Liver (tissue), 9 donors: Measurements from ENCODE around the gene FBXO44. TPM values are rescaled to one million over a fixed set of nuclear protein-coding genes. Genes with fewer than 3 reads are reported as not detected.

ENCODE experiments used
- DNase-seq: peaks from one replicate; pipeline ENCODE4 v3.0.0-alpha.2; 2017; ENCODE audit warnings: low spot score
- H3K27ac ChIP-seq, 2 donors: one replicate each; pipeline ENCODE4 v1.7.0; 2013; ENCODE audit warnings: inconsistent platforms in 2 of 2, low read length in 2 of 2, control low read depth in 1 of 2, low read depth in 1 of 2, mild to moderate bottlenecking in 1 of 2
- H3K27me3 ChIP-seq, 4 donors: one replicate each; pipeline versions ENCODE4 v1.6.1 to v1.7.0; 2013; ENCODE audit warnings: low read length in 3 of 4, inconsistent platforms in 1 of 4, mild to moderate bottlenecking in 1 of 4, moderate library complexity in 1 of 4; ENCODE audit not compliant: control insufficient read depth in 4 of 4, insufficient read depth in 4 of 4
- H3K36me3 ChIP-seq, 4 donors: one replicate each; pipeline versions ENCODE4 v1.6.1 to v1.7.0; 2013; ENCODE audit warnings: low read length in 3 of 4, mild to moderate bottlenecking in 3 of 4, low read depth in 1 of 4, moderate library complexity in 1 of 4; ENCODE audit not compliant: control insufficient read depth in 4 of 4, insufficient read depth in 3 of 4
- H3K4me1 ChIP-seq, 4 donors: one replicate each; pipeline versions ENCODE4 v1.6.1 to v1.7.0; 2013; ENCODE audit warnings: low read length in 3 of 4, mild to moderate bottlenecking in 3 of 4, moderate library complexity in 1 of 4; ENCODE audit not compliant: control insufficient read depth in 4 of 4, insufficient read depth in 4 of 4
- H3K4me3 ChIP-seq, 3 donors: one replicate each; pipeline versions ENCODE4 v1.6.1 to v1.7.0; 2013; ENCODE audit warnings: low read length in 3 of 3, control low read depth in 1 of 3, low read depth in 1 of 3, mild to moderate bottlenecking in 1 of 3
- H3K9ac ChIP-seq, 2 donors: one replicate each; pipeline ENCODE4 v1.7.0; 2013; ENCODE audit warnings: low read length in 2 of 2, mild to moderate bottlenecking in 2 of 2, moderate library complexity in 2 of 2, control low read depth in 1 of 2, low read depth in 1 of 2
- H3K9me3 ChIP-seq, 4 donors: one replicate each; pipeline versions ENCODE4 v1.6.1 to v1.7.0; 2013; ENCODE audit warnings: low read length in 3 of 4; ENCODE audit not compliant: control insufficient read depth in 4 of 4
- ATF3 ChIP-seq: IDR thresholded peaks from 2 replicates; pipeline ENCODE4 v1.6.1; 2016; ENCODE audit warnings: antibody characterized with exemption
- CTCF ChIP-seq: fragments of 150-350 bp; IDR thresholded peaks from 2 replicates; pipeline ENCODE4 v1.5.1; 2017; ENCODE audit warnings: improper control_type of control experiment, low read depth, low read length; ENCODE audit not compliant: missing input control
- EGR1 ChIP-seq, 2 donors: IDR thresholded peaks; 2 replicates each; pipeline ENCODE4 v1.6.1; 2016 to 2018; ENCODE audit warnings: antibody characterized with exemption in 2 of 2, low read depth in 2 of 2
- FOXA1 ChIP-seq: IDR thresholded peaks from 2 replicates; pipeline ENCODE4 v1.6.1; 2016; ENCODE audit warnings: antibody characterized with exemption
- FOXA2 ChIP-seq: IDR thresholded peaks from 2 replicates; pipeline ENCODE4 v1.6.1; 2016; ENCODE audit warnings: antibody characterized with exemption
- GABPA ChIP-seq, 2 donors: IDR thresholded peaks in 1 of 2; conservative IDR thresholded peaks in 1 of 2; 2 replicates each; pipeline ENCODE4 v1.6.1; 2016; ENCODE audit warnings: antibody characterized with exemption in 2 of 2, mild to moderate bottlenecking in 1 of 2, moderate library complexity in 1 of 2
- HNF4A ChIP-seq, 2 donors: conservative IDR thresholded peaks; 2 replicates each; pipeline ENCODE4 v1.6.1; 2016; ENCODE audit warnings: antibody characterized with exemption in 2 of 2, mild to moderate bottlenecking in 2 of 2
- HNF4G ChIP-seq: IDR thresholded peaks from 2 replicates; pipeline ENCODE4 v1.6.1; 2016; ENCODE audit warnings: antibody characterized with exemption
- JUND ChIP-seq, 2 donors: IDR thresholded peaks; 2 replicates each; pipeline ENCODE4 v1.6.1; 2016; ENCODE audit warnings: antibody characterized with exemption in 2 of 2
- MAX ChIP-seq: IDR thresholded peaks from 2 replicates; pipeline ENCODE4 v1.6.1; 2016; ENCODE audit warnings: antibody characterized with exemption
- NR2F2 ChIP-seq: IDR thresholded peaks from 2 replicates; pipeline ENCODE4 v1.6.1; 2016; ENCODE audit warnings: antibody characterized with exemption
- RAD21 ChIP-seq, 2 donors: IDR thresholded peaks; 2 replicates each; pipeline ENCODE4 v1.6.1; 2016; ENCODE audit warnings: antibody characterized with exemption in 2 of 2, mild to moderate bottlenecking in 2 of 2
- REST ChIP-seq: IDR thresholded peaks from 2 replicates; pipeline ENCODE4 v1.6.1; 2016; ENCODE audit warnings: antibody characterized with exemption, mild to moderate bottlenecking
- RXRA ChIP-seq, 2 donors: IDR thresholded peaks; 2 replicates each; pipeline ENCODE4 v1.6.1; 2017 to 2018; ENCODE audit warnings: antibody characterized with exemption in 2 of 2, mild to moderate bottlenecking in 1 of 2
- SP1 ChIP-seq: IDR thresholded peaks from 2 replicates; pipeline ENCODE4 v1.6.1; 2018; ENCODE audit warnings: antibody characterized with exemption, mild to moderate bottlenecking
- TAF1 ChIP-seq: conservative IDR thresholded peaks from 2 replicates; pipeline ENCODE4 v1.6.1; 2016; ENCODE audit warnings: antibody characterized with exemption, mild to moderate bottlenecking
- YY1 ChIP-seq: IDR thresholded peaks from 2 replicates; pipeline ENCODE4 v1.6.1; 2016; ENCODE audit warnings: antibody characterized with exemption, mild to moderate bottlenecking
- ZBTB33 ChIP-seq: IDR thresholded peaks from 2 replicates; pipeline ENCODE4 v1.6.1; 2016; ENCODE audit warnings: antibody characterized with exemption
- WGBS: extraction: QIAGEN DNeasy Blood & Tissue Kit; methylation state at CpG from one replicate; pipeline ENCODE4 v1.1.7; 2013; 5-methylcytosine and 5-hydroxymethylcytosine counted together
- polyA plus RNA-seq, 2 donors: library from polyadenylated mRNA; stranded (reverse) in 1 of 2; unstranded in 1 of 2; fragments of 200-250 nt in 1 of 2; fragments of >200 nt in 1 of 2; fragmentation: Nextera tagmentation in 1 of 2; extraction: Ambion mirVana in 1 of 2; gene quantifications; one replicate each; pipeline versions ENCODE4 v1.2.1 to v1.2.3, GENCODE V29; 2013 to 2015
- total RNA-seq, 2 donors: library from RNA; depleted of rRNA; stranded (reverse); fragments of >200 nt; gene quantifications; one replicate each; pipeline ENCODE4 v1.2.3, GENCODE V29; 2014
- donor health status: healthy.
- donor health status: healthy.
- donor health status: healthy.
- donor health status: healthy.
- donor health status: healthy.

FBXO44 gene
- total and polyA plus RNA-seq, 4 donors, result 3.6 to 13.2 (median 6.8) TPM

GRCh38 chr1:11653861-11654136 lies 878 bp upstream of the FBXO44 start:
- Histone ChIP-seq H3K4me1 (peaks cover 2 to 34% (median 25%) of the 10 kb centered on the region in 4 donors), H3K27ac (no peak overlapping the region), H3K27me3 (no peaks in the 10 kb centered on the region), H3K36me3 (no peaks in the 10 kb centered on the region), H3K9me3 (no peaks in the 10 kb centered on the region), H3K9ac (no peak overlapping the region), H3K4me3 (no peak overlapping the region)
- no peak for TF ChIP-seq RXRA (IDR thresholded peaks at IDR 0.05)
- TF ChIP-seq HNF4G, result no peak
- TF ChIP-seq FOXA1, result no peak
- no peak for TF ChIP-seq ZBTB33
- TF ChIP-seq TAF1, result no peak
- TF ChIP-seq MAX, result no peak
- TF ChIP-seq HNF4A (conservative IDR thresholded peaks at IDR 0.05), result no peak
- TF ChIP-seq CTCF, result no peak
- no peak for TF ChIP-seq JUND (IDR thresholded peaks at IDR 0.05)
- TF ChIP-seq GABPA (IDR thresholded peaks at IDR 0.05 in 1 of 2, conservative IDR thresholded peaks at IDR 0.05 in 1 of 2), result no peak
- TF ChIP-seq NR2F2, result no peak
- no peak for TF ChIP-seq RAD21 (IDR thresholded peaks at IDR 0.05)
- no peak for TF ChIP-seq YY1
- no peak for TF ChIP-seq FOXA2
- no peak for TF ChIP-seq REST
- no peak for TF ChIP-seq EGR1 (IDR thresholded peaks at IDR 0.05; ENCODE audit: low read depth in 2 of 2)
- TF ChIP-seq SP1, result no peak
- no peak for TF ChIP-seq ATF3
- 84% methylated on average over 7 of the region's 7 CpGs for WGBS
- no peak for DNase-seq
